Progenitor cell of endocrine pancreas (in vitro differentiated cells): ENCODE measurements around the gene C4orf17. TPM values are rescaled to one million over a fixed set of nuclear protein-coding genes. Genes with fewer than 3 reads are reported as not detected.
A peak's percentile ranks its signal among the peaks of the same experiment; 100 is the strongest.

Source experiments
- DNase-seq: peaks from one replicate; pipeline ENCODE4 v3.0.0; 2021; ENCODE audit warnings: low spot score; ENCODE audit not compliant: unreplicated experiment
- H3K27ac Mint-ChIP-seq: 2 replicates; pipeline ENCODE4 v1.8.0; 2021; ENCODE audit warnings: mild to moderate bottlenecking, moderate library complexity, mixed read lengths
- H3K27me3 Mint-ChIP-seq: 2 replicates; pipeline ENCODE4 v1.8.0; 2021; ENCODE audit warnings: mixed read lengths
- H3K36me3 Mint-ChIP-seq: 2 replicates; pipeline ENCODE4 v1.8.0; 2022; ENCODE audit warnings: mixed read lengths; ENCODE audit not compliant: insufficient read depth
- H3K4me1 Mint-ChIP-seq: 2 replicates; pipeline ENCODE4 v1.8.0; 2021; ENCODE audit warnings: low read depth, mixed read lengths
- H3K4me3 Mint-ChIP-seq: 2 replicates; pipeline ENCODE4 v1.8.0; 2021; ENCODE audit warnings: low read depth, mild to moderate bottlenecking, moderate library complexity, mixed read lengths
- H3K9me3 Mint-ChIP-seq: 2 replicates; pipeline ENCODE4 v1.8.0; 2021; ENCODE audit warnings: low read depth, mixed read lengths
- total RNA-seq: library from RNA; stranded (reverse); gene quantifications from 2 replicates; pipeline ENCODE4 v1.2.1, GENCODE V29; 2021
- TF ChIP-seq, protein P1 (sequence below): fragments of 200-600 bp; sonication (generic); IDR thresholded peaks from one replicate; pipeline ENCODE4 v1.5.0; 2021; ENCODE audit warnings: antibody characterized with exemption, mild to moderate bottlenecking; ENCODE audit not compliant: unreplicated experiment

The C4orf17 gene
- total RNA-seq, 1 donor from 2014 or later, result not detected

DNA sequence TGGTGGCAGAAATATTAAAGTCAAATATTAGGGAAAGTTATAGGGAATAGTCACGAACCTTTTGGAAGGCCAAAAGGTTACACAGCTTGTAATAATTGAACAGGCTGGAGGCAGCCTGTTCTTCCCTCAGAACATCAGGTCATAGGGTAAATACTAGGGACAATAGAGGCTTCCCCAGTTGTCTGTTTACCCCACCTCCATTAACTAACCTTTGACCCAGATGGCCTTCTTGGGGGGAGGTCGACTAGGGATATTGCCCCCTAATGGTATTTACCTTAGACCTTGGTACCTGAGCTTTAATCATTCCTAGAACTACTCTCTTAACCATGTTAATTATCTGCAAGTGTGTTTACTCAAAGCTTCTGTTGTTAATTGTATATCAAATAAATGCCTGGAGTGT lies 26.0 kb downstream of the C4orf17 start:
- H3K27ac Mint-ChIP-seq, result no peak overlapping the region
- no peaks in the 10 kb centered on the region for H3K27me3 Mint-ChIP-seq
- peaks cover 27% of the 10 kb centered on the region for H3K4me1 Mint-ChIP-seq
- TF ChIP-seq, protein P1, sequence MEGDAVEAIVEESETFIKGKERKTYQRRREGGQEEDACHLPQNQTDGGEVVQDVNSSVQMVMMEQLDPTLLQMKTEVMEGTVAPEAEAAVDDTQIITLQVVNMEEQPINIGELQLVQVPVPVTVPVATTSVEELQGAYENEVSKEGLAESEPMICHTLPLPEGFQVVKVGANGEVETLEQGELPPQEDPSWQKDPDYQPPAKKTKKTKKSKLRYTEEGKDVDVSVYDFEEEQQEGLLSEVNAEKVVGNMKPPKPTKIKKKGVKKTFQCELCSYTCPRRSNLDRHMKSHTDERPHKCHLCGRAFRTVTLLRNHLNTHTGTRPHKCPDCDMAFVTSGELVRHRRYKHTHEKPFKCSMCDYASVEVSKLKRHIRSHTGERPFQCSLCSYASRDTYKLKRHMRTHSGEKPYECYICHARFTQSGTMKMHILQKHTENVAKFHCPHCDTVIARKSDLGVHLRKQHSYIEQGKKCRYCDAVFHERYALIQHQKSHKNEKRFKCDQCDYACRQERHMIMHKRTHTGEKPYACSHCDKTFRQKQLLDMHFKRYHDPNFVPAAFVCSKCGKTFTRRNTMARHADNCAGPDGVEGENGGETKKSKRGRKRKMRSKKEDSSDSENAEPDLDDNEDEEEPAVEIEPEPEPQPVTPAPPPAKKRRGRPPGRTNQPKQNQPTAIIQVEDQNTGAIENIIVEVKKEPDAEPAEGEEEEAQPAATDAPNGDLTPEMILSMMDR, result no peak
- no peak overlapping the region for H3K4me3 Mint-ChIP-seq
- H3K36me3 Mint-ChIP-seq, result no peaks in the 10 kb centered on the region
- DNase-seq, result no peak
- H3K9me3 Mint-ChIP-seq, result peaks cover 5% of the 10 kb centered on the region

DNA sequence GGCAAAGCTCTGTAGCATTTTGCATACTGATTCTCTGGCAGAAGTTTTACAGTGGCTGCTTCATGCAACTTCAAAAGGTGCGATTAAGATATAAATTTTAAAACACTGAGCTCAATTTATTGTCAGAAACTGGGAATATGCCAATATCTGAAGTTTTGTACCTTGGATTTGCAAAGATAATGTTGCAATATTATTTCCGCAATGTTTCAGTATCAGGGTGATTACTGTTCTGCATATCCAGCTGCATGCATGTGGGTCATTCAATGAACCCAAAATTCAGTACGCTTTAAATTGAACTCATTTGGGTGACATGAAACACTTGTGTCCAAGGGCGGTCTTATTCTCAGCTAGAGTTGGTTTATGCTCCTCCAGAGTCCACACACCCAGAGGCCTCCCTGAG lies 26.9 kb downstream of the C4orf17 start:
- Mint-ChIP-seq H3K27ac (no peak overlapping the region), H3K36me3 (no peaks in the 10 kb centered on the region), H3K4me1 (peaks cover 27% of the 10 kb centered on the region), H3K27me3 (no peaks in the 10 kb centered on the region), H3K9me3 (peaks cover 5% of the 10 kb centered on the region), H3K4me3 (no peak overlapping the region)
- TF ChIP-seq, protein P1, result no peak
- DNase-seq, result no peak

DNA sequence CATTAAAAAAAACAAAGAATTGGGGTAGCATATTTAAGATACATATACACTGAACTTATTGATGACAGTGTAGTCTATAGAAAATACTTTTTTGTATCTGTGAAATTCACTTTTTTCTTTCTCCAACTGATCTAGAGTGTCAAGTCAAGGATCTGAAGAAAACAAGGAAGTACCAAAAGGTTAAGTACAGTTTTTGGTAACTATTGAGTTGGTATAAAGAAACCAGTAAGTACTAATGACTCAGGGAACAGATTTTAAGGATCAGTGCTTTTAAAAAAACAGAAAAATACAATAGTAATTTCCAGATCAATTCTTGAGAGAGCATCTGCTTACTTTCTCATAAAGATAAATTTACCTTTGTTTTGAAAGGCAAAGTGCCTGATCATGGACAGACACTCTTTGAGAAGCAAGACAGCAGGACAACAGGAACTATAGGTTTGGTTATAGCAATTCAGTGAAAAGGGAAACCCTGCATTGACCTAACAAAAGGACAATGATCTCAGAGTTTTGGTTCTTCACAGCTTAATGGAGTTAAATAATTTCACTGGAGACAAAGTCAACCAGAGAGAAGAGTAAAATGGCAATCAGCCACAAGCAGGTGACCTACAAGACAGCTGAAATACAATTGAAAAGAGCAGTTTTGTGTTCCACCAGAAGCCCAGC lies 29.6 kb downstream of the C4orf17 start:
- TF ChIP-seq, protein P1, result no peak
- H3K27me3 Mint-ChIP-seq, result no peaks in the 10 kb centered on the region
- peak overlapping the region; percentile 41 for H3K27ac Mint-ChIP-seq
- peaks cover under 1% of the 10 kb centered on the region for H3K9me3 Mint-ChIP-seq
- no peaks in the 10 kb centered on the region for H3K36me3 Mint-ChIP-seq
- DNase-seq, result no peak
- H3K4me1 Mint-ChIP-seq, result peaks cover 27% of the 10 kb centered on the region
- H3K4me3 Mint-ChIP-seq, result no peak overlapping the region

DNA sequence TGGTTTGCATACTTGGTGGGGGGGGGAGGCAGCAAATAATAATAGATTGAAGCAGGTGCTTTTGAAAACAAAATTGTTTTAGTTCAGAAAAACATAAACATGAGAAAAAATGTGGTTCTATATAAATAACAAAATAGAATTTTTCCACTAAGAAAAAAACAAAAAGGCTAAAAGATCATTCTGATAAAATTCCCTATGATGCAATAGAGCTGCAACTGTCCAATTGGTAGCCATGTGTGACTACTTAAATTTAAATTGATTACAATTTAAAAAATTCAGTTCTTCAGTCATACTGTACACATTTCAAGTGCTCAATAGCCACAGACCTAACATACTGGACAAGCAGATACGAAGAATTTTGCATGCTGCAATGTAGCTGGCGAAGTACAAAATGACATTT lies 42.1 kb downstream of the C4orf17 start:
- H3K4me3 Mint-ChIP-seq, result no peak overlapping the region

DNA sequence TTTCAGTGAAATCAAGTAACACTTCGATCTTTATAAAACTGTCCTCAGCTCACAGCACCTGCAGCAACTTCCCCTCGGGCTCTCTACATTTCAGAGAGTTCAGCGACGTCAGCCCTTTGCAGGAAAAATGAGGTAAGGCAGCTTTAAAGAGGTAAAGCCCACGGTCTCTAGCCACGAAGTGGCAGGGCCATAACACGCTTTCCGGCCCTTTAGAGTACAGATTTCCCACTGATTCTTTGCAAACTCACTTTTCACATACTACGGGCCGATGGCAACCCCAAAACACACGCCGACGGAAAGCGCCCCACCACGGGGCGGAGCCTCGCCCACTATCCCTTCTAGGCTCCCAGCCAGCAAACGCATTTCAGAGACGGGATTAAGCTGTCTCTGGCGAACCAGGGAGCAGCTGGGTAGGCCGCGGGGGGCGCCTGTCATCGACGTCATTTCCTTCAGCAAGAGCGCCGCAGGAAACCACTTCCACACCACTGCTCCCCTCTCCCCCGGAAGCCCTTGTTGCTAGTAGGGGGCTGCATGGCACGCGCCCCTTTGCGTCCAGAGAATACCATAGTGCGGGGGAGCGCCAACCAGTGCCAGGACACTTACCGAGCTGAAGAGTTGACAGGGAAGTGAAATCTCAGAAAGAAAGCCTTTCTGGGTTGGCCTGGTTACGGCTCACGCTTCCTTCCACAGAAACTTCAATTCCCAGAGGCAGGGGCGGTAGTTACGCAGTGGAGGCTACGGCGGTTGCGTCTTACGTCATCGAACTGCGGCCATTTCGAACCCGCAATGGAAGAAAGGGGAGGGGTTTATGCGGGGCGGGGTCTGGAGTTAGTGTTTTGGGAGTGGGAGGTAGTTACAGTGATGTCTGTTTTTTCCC lies 52.7 kb downstream of the C4orf17 start, which contains the start of gene TRMT10A:
Gene TRMT10A (minus strand): TSS at position 730 of the 877 bp plus-strand sequence. CDS start 4,701 bp downstream, outside the sequence.
- H3K27me3 Mint-ChIP-seq, result no peaks in the 10 kb centered on the region
- H3K36me3 Mint-ChIP-seq, result no peaks in the 10 kb centered on the region
- peak; percentile 84 for DNase-seq
- H3K4me3 Mint-ChIP-seq, result peak within 1 kb of the TSS; percentile 98
- H3K27ac Mint-ChIP-seq, result peak within 1 kb of the TSS; percentile 100
- no peaks in the 10 kb centered on the region for H3K9me3 Mint-ChIP-seq
- TF ChIP-seq, protein P1, result no peak
- H3K4me1 Mint-ChIP-seq, result peaks cover 4% of the 10 kb centered on the region

More for the DNA sequence above, 42.1 kb downstream of the C4orf17 start:
- Mint-ChIP-seq H3K4me1 (no peaks in the 10 kb centered on the region), H3K9me3 (no peaks in the 10 kb centered on the region), H3K36me3 (no peaks in the 10 kb centered on the region), H3K27me3 (no peaks in the 10 kb centered on the region), H3K27ac (no peak overlapping the region)
- no peak for DNase-seq
- TF ChIP-seq, protein P1, result no peak
